Cardiac muscle cell (in vitro differentiated cells and primary cell): ENCODE results near the gene COL27A1. TPM values are rescaled to one million over a fixed set of nuclear protein-coding genes. Genes with fewer than 3 reads are reported as not detected.

Source experiments
- DNase-seq, 2 donors: peaks; one replicate each; pipeline versions ENCODE4 v3.0.0 to v3.0.0-alpha.2; 2010 to 2017; ENCODE audit warnings: low read depth in 1 of 2, low spot score in 1 of 2
- H3K27ac ChIP-seq: fragments of 200-600 bp; sonication (generic); 2 replicates; pipeline ENCODE4 v1.5.1; 2016
- H3K27me3 ChIP-seq: fragments of 200-600 bp; sonication (generic); 2 replicates; pipeline ENCODE4 v1.6.0; 2016; ENCODE audit warnings: control low read depth
- H3K36me3 ChIP-seq: fragments of 200-600 bp; sonication (generic); 2 replicates; pipeline ENCODE4 v1.5.1; 2016; ENCODE audit warnings: control low read depth
- H3K4me1 ChIP-seq: fragments of 200-600 bp; sonication (generic); 2 replicates; pipeline ENCODE4 v1.8.1; 2017; ENCODE audit warnings: low read depth, mild to moderate bottlenecking, mixed run types
- H3K4me3 ChIP-seq: fragments of 200-600 bp; sonication (generic); 2 replicates; pipeline ENCODE4 v1.5.1; 2016; ENCODE audit warnings: mild to moderate bottlenecking
- H3K9me3 ChIP-seq: fragments of 200-600 bp; sonication (generic); 2 replicates; pipeline ENCODE4 v1.5.1; 2017; ENCODE audit warnings: low read depth, mild to moderate bottlenecking, control low read depth
- polyA plus RNA-seq: library from polyadenylated mRNA; unstranded; fragments of >200 nt; fragmentation: Nextera tagmentation; extraction: Ambion mirVana; gene quantifications from 2 replicates; pipeline ENCODE4 v1.2.1, GENCODE V29; 2016
- total RNA-seq: library from RNA; depleted of rRNA; stranded (reverse); fragments of >200 nt; gene quantifications from 2 replicates; pipeline ENCODE4 v1.2.3, GENCODE V29; 2016
- TF ChIP-seq, protein P1 (sequence below): IDR thresholded peaks from 2 replicates; pipeline ENCODE4 v1.5.1; 2012; ENCODE audit warnings: low read depth, mild to moderate bottlenecking, low read length

COL27A1 gene
- total and polyA plus RNA-seq, 2 experiments from 2014 or later: 12.2 to 19.2 TPM

DNA sequence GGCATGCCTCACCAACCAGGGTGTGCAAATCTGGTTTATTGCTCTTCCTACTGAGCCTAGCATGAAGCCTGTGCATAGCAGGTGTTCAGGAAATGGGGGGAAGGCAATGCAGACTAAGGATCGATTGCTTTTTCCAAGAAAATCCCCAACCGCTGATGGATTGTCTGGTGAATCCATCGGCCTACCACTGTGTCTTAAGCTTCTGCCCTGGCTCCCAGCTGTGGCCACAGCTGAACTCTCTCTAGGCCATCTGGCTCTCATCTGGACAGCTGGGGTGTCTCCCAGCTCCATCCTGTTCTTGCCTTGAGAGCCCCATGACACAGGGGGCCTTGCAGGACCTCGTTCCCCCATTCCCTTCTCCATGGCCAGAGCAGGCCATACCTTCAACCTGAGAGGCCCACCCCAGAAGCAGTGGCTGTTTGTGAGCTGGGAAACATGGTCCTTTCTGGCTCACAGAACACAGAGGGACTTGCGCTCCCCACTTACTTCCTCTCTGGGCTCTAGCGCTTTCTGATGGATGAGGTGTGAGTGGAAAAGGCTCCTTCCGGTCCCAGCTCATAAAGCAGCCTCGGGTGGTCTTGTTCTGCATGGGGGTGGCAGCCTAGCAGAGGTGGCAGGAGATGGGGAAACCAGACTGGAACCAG, 41.8 kb downstream of the COL27A1 start:
- H3K4me1 ChIP-seq: no peaks in the 10 kb centered on the region
- H3K27me3 ChIP-seq: no peaks in the 10 kb centered on the region
- TF ChIP-seq, protein P1, sequence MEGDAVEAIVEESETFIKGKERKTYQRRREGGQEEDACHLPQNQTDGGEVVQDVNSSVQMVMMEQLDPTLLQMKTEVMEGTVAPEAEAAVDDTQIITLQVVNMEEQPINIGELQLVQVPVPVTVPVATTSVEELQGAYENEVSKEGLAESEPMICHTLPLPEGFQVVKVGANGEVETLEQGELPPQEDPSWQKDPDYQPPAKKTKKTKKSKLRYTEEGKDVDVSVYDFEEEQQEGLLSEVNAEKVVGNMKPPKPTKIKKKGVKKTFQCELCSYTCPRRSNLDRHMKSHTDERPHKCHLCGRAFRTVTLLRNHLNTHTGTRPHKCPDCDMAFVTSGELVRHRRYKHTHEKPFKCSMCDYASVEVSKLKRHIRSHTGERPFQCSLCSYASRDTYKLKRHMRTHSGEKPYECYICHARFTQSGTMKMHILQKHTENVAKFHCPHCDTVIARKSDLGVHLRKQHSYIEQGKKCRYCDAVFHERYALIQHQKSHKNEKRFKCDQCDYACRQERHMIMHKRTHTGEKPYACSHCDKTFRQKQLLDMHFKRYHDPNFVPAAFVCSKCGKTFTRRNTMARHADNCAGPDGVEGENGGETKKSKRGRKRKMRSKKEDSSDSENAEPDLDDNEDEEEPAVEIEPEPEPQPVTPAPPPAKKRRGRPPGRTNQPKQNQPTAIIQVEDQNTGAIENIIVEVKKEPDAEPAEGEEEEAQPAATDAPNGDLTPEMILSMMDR: no peak
- H3K36me3 ChIP-seq: no peaks in the 10 kb centered on the region
- H3K9me3 ChIP-seq: no peaks in the 10 kb centered on the region
- H3K27ac ChIP-seq: no peak overlapping the region
- no peak for DNase-seq
- H3K4me3 ChIP-seq: no peak overlapping the region

DNA sequence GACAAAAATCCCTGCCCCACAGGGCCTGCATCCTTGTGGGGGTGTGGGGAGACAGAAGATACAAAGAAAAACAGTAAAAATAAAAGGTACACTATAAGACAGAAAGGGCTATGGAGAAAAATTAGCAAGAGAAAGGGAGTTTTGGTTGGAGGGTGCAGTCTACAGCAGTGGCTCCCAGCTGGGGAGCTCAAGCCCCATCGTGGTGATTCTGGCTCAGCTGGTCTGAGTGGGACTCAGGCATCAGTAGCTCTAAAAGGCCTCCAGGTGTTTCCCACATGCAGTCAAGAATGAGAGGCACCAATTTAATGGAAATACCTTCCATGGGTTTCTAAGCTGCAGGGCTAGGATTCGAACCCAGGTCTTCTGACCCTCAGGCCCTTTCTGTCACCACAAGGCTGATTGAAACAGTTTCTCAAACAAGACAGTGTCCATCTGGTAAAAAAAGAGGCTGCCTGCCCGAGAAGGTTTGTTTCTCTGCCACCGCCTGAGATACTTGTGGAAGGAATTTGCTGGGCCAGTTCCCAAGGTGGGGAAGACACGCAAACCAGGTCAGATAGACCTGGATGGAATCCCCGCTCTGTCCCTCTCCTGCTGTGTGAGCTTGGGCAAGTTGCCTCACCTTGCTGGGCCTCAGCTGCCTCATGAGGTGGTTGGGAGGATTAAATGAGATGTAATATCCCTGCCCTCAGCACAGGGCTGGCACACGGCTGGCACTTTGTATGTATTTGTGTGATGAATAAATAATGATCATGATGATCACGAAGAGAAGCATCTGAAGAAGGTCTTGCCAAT, 43.1 kb downstream of the COL27A1 start:
- Histone ChIP-seq H3K4me3 (no peak overlapping the region), H3K9me3 (no peaks in the 10 kb centered on the region), H3K4me1 (peaks cover 1% of the 10 kb centered on the region), H3K36me3 (no peaks in the 10 kb centered on the region), H3K27ac (no peak overlapping the region), H3K27me3 (no peaks in the 10 kb centered on the region)
- DNase-seq: no peak
- TF ChIP-seq, protein P1: no peak

DNA sequence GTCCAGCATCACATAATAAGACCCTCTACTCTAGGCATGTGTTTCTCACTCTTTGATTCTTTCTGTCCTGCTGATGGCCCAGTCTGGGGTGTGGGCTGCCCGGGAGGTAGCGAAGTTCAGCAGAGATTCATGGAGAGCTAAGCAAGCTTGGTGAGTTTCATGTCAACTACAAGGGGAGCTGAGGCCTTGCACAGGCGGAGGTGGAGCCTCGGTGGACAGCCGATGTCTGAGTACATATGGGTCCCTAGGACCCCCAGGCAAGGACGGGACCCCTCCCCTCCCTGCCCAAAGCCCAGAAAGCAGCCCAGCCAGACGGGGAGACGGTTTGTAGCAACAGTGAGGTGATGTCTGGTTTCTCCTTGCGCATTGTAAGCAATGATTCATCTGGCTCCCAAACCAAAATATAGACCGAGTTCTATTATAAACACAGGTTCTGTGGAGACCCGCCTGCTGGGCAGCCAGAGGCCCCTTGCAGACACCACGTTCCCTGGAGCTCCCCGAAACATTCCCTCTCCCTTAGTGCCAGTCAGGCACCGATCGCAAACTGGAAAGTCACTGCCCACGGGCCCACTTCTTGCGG, 45.5 kb downstream of the COL27A1 start:
- Histone ChIP-seq H3K36me3 (no peaks in the 10 kb centered on the region), H3K4me1 (peaks cover 4% of the 10 kb centered on the region), H3K9me3 (no peaks in the 10 kb centered on the region), H3K4me3 (no peak overlapping the region), H3K27me3 (no peaks in the 10 kb centered on the region), H3K27ac (no peak overlapping the region)
- no peak for DNase-seq
- TF ChIP-seq, protein P1: no peak

DNA sequence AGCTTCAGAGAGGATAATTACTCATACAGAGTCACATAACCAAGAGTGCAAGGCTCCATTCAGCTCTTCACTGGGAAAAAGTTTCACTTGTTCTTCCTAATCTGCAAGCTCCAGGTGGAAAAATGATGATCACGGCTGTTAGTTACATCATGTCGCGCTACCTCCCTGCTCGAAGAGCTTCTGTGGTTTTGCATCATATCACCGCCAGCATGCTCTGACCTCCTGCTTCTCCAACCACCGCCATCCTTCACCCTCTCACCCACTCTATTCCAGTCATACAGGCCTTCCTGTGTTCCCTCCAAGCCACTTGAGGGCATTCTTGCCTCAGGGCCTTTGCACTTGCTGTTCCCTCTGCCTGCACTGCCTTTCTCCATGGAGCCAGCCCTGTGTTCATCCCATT, 47.1 kb downstream of the COL27A1 start:
- no peaks in the 10 kb centered on the region for H3K9me3 ChIP-seq
- H3K4me1 ChIP-seq: peaks cover 19% of the 10 kb centered on the region
- no peak overlapping the region for H3K27ac ChIP-seq
- DNase-seq: no peak
- TF ChIP-seq, protein P1: no peak
- no peak overlapping the region for H3K4me3 ChIP-seq
- no peaks in the 10 kb centered on the region for H3K36me3 ChIP-seq
- H3K27me3 ChIP-seq: no peaks in the 10 kb centered on the region

DNA sequence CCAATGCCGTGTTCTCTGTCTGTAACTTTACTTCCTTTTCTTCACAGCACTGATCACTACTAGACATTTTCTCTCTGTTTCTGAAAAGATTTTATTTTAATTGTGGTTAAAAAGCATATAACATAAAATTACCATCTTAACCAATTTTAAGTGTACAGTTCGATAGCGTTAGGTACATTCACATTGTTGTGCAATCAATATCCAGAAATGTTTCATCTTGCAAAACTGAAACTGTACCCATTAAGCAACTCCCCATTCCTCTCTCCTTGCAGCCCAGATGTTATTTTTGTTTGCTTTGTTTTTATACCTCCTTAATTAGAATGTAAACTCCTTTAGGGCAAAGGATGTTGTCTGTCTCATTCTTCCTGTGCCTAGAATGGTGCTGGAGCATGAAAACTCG, 47.5 kb downstream of the COL27A1 start:
- TF ChIP-seq, protein P1: no peak
- no peak overlapping the region for H3K4me3 ChIP-seq
- H3K27ac ChIP-seq: no peak overlapping the region
- no peaks in the 10 kb centered on the region for H3K27me3 ChIP-seq
- no peaks in the 10 kb centered on the region for H3K36me3 ChIP-seq
- peak in 1 of 2 donors; percentile 39 for DNase-seq
- H3K4me1 ChIP-seq: peaks cover 24% of the 10 kb centered on the region
- no peaks in the 10 kb centered on the region for H3K9me3 ChIP-seq
